NK-92 (cell line): Measurements from ENCODE around the gene BRD1.

Experiments
- DNase-seq: peaks from one replicate; lab custom pipeline; 2025; ENCODE audit not compliant: unreplicated experiment; lab: John Stamatoyannopoulos, UW

The BRD1 gene

DNA sequence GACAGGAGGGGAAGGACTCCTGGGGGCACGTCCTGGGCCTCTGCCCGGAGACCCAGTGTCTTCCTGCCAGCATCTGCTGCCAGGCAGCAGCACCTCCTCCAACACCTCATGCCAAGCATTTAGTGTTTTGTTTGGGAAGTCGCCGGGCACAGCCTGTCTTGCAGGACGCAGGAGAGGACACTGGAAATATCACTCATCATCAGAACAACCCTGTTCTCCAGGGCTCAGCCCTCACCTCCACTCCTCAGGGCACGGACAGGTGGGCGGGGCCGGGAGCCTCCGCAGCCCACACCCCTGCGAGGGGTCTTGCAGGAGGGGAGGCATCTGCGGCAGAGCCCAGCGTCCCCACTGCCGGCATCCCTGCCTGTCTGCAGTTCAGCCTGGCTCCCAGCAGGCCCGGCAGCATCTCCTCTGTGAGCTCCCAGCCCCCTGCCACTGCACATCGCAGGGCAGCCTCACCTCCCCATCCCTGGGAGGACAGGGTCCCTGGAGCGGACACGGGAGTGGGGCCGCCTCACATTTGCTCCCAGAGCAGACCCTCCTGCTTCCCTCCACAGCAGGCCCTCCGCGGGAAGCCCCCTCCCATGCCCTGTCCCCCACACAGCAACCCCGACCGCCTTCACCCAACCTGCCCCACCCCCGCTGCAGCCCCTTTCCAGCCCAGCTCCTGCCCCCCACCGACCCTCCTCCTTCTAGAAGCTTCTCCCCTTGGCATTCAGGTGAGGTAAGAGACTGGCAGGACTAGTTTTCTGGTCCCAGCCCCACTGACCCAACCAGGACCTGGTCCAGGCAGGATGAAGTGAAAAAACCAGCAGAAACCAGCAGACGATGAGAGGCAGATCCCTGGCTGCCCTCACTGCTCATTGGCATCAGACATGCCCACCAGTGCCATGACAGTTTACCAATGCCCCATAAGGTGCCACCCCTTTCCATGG lies 72.7 kb downstream of the BRD1 start:
- no peak for DNase-seq

DNA sequence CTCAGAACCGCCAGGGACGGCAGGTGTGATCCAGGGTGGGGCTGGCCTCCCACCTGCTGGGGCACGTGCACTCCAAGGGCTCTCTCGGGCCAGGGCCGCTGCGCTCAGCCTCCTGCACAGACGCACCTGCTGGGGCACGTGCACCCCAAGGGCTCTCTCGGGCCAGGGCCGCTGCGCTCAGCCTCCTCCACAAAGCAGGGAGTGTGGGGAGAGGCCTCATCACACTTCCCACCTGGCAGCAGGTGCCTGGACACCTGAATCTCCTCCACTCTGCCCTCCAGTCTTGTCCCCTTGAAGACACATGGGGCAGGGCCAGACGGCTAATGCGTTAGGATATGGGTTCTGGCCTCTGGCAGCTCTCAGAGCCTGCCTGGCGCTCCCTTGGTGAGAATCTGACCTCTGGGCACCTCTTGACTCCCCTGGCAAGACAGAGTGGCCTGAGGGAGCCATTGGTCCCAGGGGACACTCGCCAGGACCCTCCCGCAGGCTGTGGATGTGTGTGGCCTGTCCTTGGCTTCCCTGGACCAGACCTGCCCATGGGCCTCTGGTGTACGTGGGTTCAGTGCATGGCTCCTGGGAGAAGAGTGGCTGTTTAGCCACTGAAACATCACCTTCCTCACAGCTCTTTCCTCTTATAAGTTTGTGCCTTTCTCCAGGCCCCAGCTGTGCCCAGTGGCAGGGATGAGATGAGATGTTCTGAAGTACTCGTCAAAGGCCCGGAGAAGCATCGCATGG lies 73.5 kb downstream of the BRD1 start:
- no peak for DNase-seq

DNA sequence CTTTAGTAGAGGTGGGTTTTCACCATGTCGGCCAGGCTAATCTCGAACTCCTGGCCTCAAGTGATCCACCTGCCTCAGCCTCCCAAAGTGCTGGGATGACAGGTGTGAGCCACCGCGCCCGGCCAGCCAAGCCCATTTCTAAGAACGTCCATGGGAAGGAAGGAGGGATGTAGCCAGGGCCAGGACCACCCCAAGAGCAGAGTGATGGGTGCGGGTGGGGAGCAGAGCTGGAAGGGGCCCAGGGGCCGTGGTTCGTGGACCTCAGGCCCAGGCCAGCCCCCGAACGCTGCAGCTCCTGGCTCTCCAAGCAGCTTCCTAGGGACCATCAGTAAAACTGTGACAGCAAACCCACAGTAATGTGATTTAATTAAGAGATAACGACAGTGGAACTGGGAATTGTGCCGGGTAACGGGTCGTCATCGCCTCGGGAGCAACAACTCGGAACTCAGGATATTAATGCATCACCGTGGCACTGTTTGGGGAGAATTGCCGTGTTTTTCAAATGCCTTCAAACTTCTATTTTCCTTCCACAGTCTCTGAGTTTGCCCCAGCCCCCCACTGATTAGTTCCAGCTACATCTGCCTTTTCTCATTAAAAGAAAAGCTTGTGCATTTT lies 74.3 kb downstream of the BRD1 start:
- DNase-seq, result no peak

DNA sequence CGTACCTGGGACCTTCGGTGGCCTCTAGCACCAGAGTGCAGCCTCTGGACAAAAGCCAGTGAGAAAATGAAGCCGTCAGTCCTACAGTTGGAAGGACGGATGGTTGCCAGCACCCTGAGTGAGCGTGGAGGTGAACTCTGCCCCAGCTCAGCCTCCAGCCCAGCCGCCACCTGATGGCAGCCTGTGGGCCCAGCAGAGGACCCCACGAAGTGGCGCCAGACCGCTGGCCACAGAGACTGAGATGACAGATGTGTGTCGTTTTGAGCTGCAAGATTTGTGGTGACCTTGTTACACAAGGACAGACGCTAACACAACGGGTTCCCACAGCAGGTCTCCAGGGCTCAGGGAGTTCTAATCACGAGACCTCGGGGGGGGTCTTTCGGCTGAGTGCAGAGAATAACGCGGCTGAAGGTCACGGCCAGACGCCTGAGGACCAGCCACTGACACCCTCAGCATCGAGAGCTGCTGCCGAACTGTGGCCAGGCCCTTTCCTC lies 75.0 kb downstream of the BRD1 start:
- no peak for DNase-seq

DNA sequence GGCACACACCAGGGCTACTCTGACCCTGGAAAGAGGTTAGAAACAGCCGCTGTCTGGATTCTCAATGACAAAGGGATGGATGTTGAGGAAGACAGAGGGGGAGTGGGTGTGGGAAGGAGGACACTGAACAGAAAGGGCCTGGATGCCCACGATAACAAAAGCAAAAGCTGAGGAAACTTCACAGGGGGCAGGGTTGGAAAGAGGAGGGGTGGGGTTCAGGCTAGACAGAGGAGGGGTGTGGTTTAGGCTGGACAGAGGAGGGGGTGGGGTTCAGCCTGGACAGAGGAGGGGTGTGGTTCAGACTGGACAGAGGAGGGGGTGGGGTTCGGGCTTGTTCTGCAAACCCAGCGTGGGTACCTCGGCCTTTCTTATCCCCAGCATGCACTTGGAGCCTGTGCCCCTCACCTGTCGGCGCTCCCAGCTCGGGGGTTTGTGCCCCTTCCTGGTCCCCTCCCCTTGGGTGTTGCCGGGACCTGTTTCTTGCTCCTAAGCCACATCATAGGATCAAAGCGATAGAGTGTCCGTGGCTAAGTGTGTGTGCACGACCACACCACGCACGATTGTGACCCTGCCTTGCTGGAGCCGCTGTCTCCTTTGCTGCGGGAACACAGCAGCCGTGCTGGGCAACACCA lies 75.6 kb downstream of the BRD1 start:
- DNase-seq, result no peak

DNA sequence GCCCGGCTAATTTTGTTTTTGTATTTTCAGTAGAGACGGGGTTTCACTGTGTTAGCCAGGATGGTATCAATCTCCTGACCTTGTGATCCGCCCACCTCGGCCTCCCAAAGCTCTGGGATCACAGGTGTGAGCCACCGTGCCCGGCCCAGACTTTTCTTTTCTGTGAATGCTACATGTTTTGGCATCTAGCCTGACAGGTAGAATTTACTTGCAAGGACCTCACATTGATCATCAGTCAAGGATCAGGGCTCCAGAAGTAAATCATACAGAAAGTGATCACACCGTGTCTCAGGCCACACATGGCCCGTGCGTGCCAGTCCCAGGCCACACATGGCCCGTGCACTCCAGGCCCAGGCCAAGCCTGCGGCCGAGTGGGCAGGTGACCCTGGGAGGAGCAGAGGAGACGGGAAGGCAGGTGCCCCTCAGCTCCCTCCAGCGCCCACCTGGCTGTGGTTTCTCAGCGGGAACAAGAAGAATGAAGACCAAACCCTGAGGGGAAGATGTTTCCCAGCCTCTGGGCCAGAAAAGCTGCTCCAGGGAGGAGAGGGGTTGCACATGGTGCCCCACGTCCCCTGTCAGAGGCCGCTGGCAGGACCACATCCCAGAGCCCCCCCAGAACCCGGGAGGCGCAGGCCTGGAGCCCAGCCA lies 76.2 kb downstream of the BRD1 start:
- DNase-seq, result no peak

DNA sequence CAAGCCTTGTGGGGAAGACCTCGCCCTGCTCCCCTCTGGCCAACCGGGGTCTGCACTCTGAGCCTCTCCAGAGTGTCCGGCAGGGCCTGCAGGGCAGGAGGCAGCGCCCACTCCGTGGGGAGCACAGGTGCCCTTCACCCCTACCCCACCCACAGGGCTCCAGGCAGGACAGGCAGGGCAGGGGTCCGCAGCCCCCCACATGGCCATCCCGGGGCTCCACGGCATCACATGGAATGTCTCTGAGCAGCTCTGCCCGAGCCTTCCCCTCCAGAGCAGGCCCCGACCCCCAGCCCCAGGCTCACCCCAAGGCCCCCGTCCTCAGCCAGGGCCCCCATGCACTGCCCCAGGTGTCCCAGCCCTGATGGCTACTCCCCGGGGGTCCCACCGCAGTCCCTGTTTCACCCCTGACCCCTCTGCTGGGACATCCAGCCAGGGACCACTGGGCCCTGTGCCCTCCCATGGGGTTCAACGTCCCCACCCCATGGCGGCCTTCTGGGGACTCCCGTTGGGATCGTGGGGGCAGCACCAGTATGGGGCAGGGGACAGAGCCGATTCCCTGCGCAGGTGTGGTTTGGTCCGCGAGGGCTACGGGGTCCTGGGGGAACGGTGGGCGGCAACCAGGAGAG lies 77.7 kb downstream of the BRD1 start:
- no peak for DNase-seq

DNA sequence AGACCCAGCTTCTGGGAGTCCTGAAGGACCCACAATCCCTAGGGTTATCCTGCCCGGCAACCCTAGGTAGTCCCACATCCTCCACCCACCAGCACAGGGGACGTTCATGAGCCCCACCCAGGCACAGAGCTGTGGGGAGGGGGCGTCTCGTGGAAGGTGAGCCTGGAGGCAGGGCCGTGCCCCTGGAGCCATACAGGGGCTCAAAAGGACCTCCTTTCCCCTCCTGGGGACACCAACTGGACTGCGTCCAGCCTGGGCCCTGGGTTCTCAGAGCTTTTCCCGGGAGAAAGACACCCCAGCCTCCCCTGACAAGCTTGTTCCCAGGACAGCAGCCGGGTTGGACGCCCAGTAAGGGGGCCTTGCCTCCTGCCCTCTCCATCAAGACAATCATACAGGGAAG lies 78.4 kb downstream of the BRD1 start:
- DNase-seq, result no peak

DNA sequence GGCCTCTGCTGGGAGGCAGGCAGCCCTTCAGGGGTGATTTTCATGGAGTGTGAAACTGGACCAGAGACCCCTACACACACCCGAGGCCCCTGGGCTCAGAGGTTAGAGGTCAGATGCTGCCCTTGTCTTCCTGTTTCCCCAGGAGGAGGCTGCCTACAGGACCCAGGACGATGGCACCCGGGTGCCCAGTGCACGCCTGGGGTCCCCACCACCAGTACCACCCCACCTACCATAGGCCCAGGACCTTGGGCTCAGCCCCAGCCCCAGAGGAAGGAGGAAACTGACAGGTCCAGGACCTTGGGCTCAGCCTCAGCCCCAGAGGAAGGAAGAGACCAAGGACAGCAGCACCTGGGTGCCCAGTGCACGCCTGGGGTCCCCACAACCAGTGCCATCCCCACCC lies 79.2 kb downstream of the BRD1 start:
- DNase-seq, result no peak

DNA sequence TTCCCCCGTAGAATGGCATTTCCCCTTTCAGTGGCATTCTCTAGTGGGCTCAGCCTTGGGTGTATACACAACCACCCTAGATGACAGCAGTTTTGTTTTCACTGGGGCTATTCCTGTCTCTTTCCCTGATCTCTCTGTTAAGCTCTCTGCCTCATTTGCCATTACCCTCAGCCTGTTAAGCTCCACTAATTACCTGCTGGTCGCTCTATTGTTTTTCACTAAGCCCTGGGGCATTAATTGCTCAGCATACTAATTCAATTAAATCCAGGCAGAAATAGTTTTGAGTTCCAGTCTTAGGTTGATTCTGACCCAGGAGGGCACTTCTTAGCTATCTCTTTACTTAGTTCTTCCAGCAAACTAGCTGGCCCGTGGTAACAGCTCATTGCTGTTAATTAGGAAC lies 80.0 kb downstream of the BRD1 start:
- no peak for DNase-seq

DNA sequence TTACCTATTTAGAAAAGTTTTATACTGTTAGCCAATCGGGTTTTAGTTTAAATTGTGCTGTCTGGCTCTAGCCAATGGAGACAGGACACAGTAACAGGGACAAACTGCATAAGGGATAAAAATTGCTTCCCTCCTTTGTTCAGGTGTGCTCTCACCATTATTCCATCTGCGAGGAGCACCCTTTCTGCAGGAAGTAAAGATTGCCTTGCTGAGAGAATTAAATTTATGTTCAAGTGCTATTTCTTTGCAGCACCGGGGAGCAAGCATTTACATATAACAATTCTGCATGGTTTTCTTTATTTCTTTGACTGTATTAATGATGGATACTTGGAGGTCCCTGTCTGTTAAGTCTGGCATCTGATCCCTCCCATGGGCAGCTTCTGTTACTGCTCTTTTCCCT lies 80.5 kb downstream of the BRD1 start:
- DNase-seq, result no peak

DNA sequence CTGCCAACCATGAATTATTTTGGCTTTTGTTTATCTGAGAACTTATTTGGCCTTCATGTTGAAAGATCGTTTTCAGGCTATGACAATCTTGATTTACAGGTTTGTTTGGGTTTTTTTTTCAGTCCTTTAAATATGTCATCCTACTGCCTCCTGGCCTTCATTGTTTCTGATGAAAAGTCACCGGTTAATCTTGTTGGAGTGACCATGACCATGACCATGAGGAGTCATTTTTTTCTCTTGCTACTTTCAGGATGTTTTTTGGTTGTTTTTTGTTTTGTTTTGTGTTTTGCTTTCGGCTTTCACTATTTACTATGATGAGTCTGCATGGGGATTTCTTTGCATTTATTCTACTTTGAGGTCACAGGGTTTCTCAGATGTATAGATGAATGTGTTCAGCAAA lies 81.6 kb downstream of the BRD1 start:
- no peak for DNase-seq

DNA sequence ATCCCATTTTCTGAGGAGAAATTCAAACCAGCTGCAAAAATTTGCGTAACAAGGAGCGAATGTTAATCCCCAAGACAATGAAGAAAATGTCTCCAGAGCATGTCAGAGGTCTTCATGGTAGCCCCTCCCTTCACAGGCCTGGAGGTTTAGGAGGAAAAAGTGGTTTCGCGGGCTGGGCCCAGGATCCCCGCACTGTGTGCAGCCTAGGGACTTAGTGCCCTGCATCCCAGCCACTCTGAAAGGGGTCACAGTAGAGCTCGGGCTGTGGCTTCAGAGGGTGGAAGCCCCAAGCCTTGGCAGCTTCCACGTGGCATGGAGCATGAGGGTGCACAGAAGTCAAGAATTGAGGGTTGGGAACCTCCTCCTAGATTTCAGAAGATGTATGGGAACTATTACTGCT lies 87.4 kb downstream of the BRD1 start:
- DNase-seq, result no peak

DNA sequence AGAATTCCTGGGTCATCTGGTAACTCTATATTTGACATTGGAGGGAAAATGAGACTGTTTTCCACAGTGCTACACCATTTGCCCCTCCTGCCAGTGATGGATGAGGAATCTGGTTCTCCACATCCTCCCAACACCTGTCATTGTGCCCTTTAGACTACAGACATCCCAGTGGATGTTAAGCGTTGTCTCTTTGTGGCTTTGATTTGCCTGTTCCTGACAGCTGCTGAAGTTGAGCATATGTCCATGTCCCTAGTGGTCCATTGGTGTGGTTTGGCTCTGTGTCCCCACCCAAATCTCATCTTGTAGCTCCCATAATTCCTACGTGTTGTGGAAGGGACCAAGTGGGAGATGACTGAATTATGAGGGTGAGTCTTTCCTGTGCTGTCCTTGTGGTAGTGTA lies 88.5 kb downstream of the BRD1 start:
- no peak for DNase-seq

DNA sequence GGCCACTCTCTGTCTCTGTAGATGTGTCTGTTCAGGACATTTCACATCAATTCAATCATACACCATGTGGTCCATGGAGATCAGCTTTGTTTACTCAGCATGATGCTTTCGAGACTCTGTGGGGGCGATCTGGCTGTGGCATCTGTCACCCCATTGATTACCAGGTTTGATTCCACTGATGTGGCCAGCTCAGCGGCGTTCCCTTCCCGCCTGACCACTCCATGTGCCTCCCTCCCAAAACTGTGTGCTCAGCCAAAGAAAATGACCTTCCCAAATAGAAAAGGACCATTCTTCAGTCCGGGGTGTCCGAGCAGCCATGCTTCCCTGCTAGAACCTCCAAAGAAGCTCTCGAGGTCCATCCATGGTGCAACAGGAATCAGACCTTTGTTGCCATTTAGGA lies 89.1 kb downstream of the BRD1 start:
- no peak for DNase-seq

DNA sequence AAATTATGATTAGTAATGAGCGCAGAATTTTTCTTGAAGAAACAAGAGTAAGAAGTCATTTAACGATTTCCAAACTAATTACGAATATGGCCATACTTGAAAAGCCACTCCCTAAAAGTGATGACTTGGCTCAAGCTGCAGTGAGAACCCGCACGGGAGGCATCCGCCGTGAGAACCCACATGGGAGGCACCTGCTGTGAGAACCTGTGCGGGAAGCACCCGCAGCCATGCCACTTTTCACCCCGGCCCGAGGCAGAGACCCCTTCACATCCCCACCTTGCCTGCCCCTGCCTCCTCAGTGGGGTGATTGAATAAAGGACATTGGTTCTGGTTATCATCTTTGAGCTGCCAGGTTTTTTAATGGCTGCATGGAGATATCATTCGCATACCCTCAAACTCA lies 89.7 kb downstream of the BRD1 start:
- DNase-seq, result no peak

DNA sequence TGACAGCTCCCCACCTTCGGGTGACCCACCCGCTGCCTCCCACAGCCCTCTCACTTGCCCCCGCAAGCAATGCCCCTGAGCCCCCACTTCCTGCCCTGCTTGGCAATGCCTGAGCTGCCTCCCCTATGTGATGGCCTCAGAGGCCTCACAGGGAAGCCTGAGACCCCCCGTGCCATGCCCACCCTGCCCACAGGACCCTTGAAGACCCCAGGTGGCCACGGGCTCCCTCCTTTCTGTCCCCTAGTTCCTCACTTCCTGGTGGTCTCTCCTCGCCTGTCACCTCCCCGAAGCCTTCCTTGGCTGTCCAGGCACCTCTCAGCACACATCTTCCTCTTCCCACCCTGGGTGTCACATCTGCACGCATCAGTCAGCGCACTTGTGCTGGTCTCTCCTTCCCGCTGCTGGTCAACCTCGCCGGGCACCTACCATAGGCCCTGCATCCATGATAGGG lies 90.5 kb downstream of the BRD1 start:
- DNase-seq, result no peak

DNA sequence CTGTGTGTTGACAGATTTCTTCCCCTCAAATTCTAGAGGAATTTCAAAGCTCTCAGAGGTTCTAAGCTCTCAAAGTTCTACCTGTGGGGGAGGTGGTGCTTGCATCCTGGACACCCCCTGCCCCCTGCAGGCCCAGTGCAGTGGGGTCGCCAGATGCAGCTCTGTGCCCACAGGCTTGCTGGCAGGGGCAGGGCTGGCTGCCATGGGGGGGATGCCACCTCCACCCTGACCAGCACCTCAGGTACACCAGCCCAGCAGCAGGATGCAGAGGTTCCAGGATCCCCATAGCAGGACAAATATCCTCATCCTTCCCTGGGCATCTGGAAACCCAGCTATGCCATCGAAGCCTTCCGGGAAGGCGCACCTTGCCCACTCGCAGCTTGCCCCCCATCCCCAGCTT lies 91.1 kb downstream of the BRD1 start:
- DNase-seq, result no peak

DNA sequence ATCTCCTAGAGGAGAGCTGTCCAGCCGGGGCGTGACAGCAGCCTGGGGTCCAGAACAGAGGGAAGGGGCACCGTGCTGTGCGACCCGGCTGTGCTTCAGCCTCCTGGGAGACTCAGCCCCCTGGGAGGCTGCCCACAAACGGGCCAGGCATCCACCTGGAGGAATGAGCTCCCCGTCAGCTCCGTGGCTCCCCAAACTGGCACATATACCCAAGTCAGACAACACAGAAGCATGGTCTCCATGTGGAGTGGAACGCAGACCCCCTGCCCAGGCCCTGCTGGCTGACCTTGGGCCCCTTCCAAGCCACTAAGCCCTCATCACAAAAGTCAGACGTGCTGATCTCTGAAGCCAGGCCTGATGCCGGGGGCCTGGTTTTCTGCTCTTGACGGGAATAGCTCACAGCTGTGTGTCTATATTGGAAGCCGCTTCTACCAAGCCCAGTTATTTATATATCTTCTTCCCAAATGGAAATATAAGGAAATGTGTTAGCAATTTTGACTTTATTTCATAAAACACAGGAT lies 91.7 kb downstream of the BRD1 start:
- DNase-seq, result no peak

DNA sequence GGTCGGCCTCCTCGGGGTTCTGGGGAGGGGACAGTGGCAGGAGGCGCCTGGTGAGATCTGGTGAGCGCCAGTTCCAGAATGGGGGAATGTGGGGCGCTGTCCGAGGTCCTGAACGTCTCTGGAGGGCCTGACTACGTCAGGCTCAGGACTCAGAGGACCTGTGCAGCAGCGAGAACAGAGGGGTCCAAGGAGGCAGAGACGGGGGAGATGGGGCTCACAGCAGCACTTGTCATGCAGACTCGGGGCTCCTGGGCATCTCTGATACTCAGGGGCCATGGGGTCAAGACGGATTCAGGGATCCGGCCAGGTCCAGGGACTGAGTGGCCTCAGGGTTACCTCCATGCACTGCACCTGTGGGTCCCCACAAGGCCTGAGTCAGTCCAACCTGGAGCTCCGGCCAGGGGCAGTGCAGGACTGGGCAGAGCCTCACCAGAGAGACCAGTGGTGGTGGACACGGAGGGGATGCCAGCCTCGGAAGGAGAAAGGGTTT lies 92.2 kb downstream of the BRD1 start:
- DNase-seq, result no peak
